Activated T-cell treated with anti-CD3 and anti-CD28 coated beads for 1 hour (primary cell): ENCODE results near the gene SELL.
"Not testable (repeated sequence)": the region's sequence is repeated elsewhere in the genome, so short reads cannot be mapped to it uniquely, and the experiment has no call there.

ENCODE experiments used
- DNase-seq: peaks from one replicate; pipeline ENCODE4 v3.0.0-alpha.2; 2020; ENCODE audit warnings: low read depth

The SELL gene

DNA sequence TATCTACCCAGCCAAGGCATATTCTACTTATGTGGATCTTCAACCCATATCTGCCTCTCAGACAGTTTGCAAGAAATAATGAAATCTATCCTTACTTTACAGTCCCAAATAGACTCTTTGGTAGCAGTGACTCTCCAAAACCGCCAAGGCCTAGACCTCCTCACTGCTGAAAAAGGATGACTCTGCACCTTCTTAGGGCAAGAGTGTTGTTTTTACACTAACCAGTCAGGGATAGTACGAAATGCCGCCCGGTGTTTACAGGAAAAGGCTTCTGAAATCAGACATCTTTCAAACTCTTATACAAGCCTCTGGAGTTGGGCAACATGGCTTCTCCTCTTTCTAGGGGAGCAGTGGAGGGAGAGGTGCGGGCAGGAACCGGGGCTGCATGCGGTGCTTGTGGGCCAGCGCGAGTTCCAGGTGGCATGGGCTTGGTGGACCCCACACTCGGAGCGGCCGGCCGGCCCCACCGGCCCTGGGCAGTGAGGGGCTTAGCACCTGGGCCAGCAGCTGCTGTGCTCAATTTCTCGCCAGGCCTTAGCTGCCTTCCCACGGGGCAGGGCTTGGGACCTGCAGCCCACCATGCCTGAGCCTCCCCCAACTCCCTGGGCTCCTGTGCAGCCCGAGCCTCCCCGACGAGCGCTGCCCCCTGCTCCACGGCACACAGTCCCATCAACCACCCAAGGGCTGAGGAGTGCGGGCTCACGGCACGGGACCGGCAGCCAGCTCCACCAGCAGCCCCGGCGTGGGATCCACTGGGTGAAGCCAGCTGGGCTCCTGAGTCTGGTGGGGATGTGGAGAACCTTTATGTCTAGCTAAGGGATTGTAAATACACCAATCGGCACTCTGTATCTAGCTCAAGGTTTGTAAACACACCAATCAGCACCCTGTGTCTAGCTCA lies 43.5 kb downstream of the SELL start:
- DNase-seq: not testable (repeated sequence)

- not testable (repeated sequence) for DNase-seq
These were observed 44.2 kb downstream of the SELL start for GRCh38 chr1:169667227-169667639.

- not testable (repeated sequence) for DNase-seq
These were observed 48.7 kb downstream of the SELL start for GRCh38 chr1:169662680-169663079.

GRCh38 chr1:169661066-169661465 lies 50.4 kb downstream of the SELL start:
- not testable (repeated sequence) for DNase-seq

DNA sequence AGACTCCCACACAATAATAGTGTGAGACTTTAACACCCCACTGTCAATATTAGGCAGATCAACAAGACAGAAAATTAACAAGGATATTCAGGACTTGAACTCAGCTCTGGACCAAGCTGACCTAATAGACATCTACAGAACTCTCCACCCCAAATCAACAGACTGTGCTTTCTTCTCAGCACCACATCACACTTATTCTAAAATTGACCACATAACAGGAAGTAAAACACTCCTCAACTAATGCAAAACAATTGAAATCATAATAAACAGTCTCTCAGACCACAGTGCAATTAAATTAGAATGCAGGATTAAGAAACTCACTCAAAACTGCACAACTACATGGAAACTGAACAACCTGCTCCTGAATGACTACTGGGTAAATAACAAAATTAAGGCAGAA lies 52.6 kb downstream of the SELL start:
- DNase-seq: not testable (repeated sequence)

- no peak for DNase-seq
These were observed 57.5 kb downstream of the SELL start for GRCh38 chr1:169653873-169654272.

GRCh38 chr1:169651035-169651434 lies 60.4 kb downstream of the SELL start:
- DNase-seq: no peak

GRCh38 chr1:169650551-169650950 lies 60.9 kb downstream of the SELL start:
- no peak for DNase-seq

GRCh38 chr1:169648709-169649108 lies 62.7 kb downstream of the SELL start:
- no peak for DNase-seq

DNA sequence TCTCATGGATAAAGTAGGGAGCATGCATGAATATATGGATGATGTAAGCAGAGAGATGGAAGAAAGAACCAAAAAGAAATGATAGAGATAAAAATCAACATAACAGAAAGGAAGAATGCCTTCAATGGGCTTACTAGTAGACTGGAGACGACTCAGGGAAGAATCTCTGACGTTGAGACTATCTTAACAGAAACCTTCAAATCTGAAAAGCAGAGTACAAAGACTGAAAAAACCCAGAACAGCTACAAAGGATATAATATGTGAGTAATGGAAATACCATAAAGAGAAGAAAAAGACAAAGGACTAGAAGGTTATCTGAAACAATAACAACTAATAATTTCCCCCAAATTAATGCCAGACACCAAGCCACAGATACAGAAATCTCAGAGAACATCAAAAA lies 63.2 kb downstream of the SELL start:
- no peak for DNase-seq

DNA sequence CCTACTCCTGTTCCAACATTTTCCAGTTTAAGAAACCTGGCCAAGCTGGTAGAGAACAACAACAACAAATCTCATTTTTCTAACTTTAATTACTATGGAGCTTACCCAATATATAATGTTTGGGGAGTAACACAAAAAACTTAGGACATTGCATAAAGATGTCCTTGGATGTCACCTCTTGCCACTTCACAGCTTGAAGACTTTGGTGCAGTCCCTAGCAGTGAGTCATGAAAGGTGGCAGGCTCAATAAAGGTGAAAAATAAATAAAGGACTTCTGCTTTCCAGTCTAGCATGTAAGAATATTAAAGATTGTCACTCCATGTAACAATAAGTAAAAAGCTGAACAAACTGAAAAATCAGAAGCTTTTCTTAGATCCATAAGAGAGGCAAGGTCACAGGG lies 63.9 kb downstream of the SELL start:
- no peak for DNase-seq

DNA sequence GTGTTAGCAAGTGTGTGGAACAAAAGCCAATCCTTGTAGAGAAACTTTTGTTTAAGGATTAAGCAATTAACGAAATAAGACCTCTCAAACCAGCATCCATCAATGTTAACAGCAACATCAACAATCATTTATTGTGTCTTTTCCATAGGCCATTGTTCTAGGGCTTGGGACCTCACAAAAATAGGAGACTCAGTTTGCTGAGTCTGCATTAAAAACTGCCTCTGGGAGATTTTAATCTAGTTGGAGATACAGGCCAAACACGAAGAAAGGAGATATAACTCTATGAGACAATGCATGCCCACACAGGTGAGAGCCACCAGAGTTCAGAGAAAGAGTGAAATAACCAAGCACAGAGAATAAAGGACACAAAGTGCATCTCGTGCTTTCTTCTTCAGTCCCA lies 67.1 kb downstream of the SELL start:
- no peak for DNase-seq
